ENCODE data around the gene PSMD6. TPM values are rescaled to one million over a fixed set of nuclear protein-coding genes. Genes with fewer than 3 reads are reported as not detected.

Gene PSMD6
- total RNA-seq (ENCODE audit: low replicate concordance) = 68.1 and 81.4 TPM in 2 replicates
- long read RNA-seq, full-length matches to known transcripts = 430 of 457 reads
- long read RNA-seq, partial matches to known transcripts = 11 of 457 reads
- long read RNA-seq, other reads (novel, unspliced or antisense) = 16 of 457 reads

DNA sequence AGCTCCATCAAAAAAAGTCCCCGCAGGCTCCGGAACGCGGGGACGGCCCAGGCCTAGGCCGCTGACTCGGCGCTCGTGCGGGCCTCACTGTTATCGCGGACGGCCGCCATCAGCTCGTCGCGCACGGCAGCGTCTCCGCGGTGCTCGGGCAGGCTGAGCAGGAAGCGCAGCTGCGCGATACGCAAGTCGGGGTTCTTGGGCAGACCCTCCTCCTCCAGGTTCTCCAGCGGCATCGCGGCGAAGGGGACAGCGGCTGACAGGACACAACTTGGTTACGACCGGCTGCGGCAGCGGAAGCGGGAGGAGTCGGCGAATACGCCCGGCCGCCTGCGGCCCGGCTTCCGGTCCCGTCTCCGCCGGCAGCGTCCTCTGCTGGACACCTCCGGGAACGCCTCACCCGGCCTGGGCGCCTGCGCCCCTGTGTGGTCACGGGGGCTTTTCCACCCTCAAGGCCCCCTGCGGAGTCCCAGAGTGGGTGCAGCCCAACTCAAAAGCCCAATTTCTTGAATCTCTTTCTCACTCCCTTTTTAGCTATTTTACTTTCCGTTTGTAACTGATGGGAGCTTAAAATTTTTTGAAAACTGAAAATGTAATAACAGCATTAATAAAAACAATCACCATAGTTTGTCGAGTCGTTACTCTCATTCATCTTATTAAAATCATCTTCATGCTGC lies at the start of gene PSMD6:
Gene PSMD6 (minus strand): TSS at position 308 of the 674 bp plus-strand sequence. CDS start 75 bp downstream, at position 233.
- Mint-ChIP-seq H3K4me3 (peak within 1 kb of the TSS; percentile 92), H3K36me3 (peaks cover 4% of the 10 kb centered on the region), H3K4me1 (ENCODE audit: unreplicated experiment) (peaks cover 21% of the 10 kb centered on the region), H3K27ac (peak within 1 kb of the TSS; percentile 37), H3K9me3 (no peaks in the 10 kb centered on the region), H3K27me3 (no peaks in the 10 kb centered on the region)
- DNase-seq (ENCODE audit: extremely low spot score, unreplicated experiment) = peak; percentile 94
- peak; percentile 100 for TF ChIP-seq CTCF (conservative IDR thresholded peaks at IDR 0.05)

DNA sequence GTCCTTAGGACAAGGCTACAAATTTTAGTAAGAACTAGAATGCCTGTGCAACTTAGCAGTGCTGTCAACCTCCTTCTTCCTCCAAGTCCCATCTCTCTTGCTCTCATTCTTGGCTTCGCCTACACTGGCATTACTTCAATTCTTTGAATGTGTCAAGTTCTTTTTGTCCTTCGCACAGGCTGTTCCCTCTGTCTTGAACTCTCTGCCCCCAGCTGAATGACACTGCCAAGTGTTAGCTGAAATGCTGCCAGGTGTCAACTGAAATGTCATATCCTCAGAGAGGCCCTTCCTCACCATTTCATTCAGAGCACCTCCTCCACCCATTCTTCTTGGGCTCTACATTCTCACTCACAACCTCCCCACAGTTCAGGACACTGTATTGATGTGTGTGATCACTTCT lies 48.8 kb upstream of the PSMD6 start:
- Mint-ChIP-seq H3K4me1 (ENCODE audit: unreplicated experiment) (peaks cover 28% of the 10 kb centered on the region), H3K4me3 (no peak overlapping the region), H3K9me3 (peaks cover 23% of the 10 kb centered on the region), H3K36me3 (no peaks in the 10 kb centered on the region), H3K27ac (no peak overlapping the region), H3K27me3 (peaks cover under 1% of the 10 kb centered on the region)
- no peak for DNase-seq (ENCODE audit: extremely low spot score, unreplicated experiment)
- TF ChIP-seq CTCF (conservative IDR thresholded peaks at IDR 0.05) = no peak

- no peak for TF ChIP-seq CTCF (conservative IDR thresholded peaks at IDR 0.05)
- H3K4me3 Mint-ChIP-seq = no peak overlapping the region
- no peak for DNase-seq (ENCODE audit: extremely low spot score, unreplicated experiment)
- no peaks in the 10 kb centered on the region for H3K36me3 Mint-ChIP-seq
- H3K27me3 Mint-ChIP-seq = no peaks in the 10 kb centered on the region
- H3K9me3 Mint-ChIP-seq = peaks cover 23% of the 10 kb centered on the region
- no peak overlapping the region for H3K27ac Mint-ChIP-seq
- H3K4me1 Mint-ChIP-seq (ENCODE audit: unreplicated experiment) = peaks cover 31% of the 10 kb centered on the region
These were observed 47.4 kb upstream of the PSMD6 start for GRCh38 chr3:64070704-64071103.

- Mint-ChIP-seq H3K27ac (no peak overlapping the region), H3K27me3 (peaks cover 4% of the 10 kb centered on the region), H3K4me1 (ENCODE audit: unreplicated experiment) (peaks cover 30% of the 10 kb centered on the region), H3K4me3 (no peak overlapping the region), H3K9me3 (peaks cover 17% of the 10 kb centered on the region), H3K36me3 (no peaks in the 10 kb centered on the region)
- TF ChIP-seq CTCF (conservative IDR thresholded peaks at IDR 0.05) = no peak
- no peak for DNase-seq (ENCODE audit: extremely low spot score, unreplicated experiment)
These were observed 44.4 kb upstream of the PSMD6 start for GRCh38 chr3:64067506-64068346.

DNA sequence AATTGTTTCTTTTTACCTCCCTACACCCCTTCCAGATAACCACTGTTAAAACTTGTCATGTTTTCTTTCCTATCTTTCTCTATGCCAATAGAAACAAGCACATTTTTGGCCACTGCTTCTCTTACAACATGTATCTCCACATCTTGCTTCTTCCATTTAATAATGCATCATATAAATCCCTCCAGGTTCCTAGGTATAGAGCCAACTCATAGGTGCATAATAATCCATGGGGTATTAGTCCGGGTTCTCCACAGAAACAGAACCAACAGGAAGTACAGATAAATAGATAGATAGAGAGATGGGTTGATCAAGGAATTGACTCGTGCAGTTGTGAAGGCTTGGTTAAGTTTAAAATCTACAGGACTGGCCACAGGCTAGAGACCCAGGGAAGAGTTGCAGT lies 41.5 kb upstream of the PSMD6 start:
- no peak for DNase-seq (ENCODE audit: extremely low spot score, unreplicated experiment)
- Mint-ChIP-seq H3K27me3 (peaks cover 4% of the 10 kb centered on the region), H3K36me3 (no peaks in the 10 kb centered on the region), H3K4me3 (no peak overlapping the region), H3K27ac (no peak overlapping the region), H3K4me1 (ENCODE audit: unreplicated experiment) (peaks cover 25% of the 10 kb centered on the region), H3K9me3 (peaks cover 15% of the 10 kb centered on the region)
- TF ChIP-seq CTCF (conservative IDR thresholded peaks at IDR 0.05) = no peak

Data from type B pancreatic cell (in vitro differentiated cells).